GM21447 (cell line): Measurements from ENCODE around the gene DSTN.
"Not testable (repeated sequence)": the region's sequence is repeated elsewhere in the genome, so short reads cannot be mapped to it uniquely, and the experiment has no call there.

Source experiments
- ATAC-seq: cut with Tn5 transposase; IDR thresholded peaks from one replicate; pipeline ENCODE4 v1.9.1; 2021; ENCODE audit not compliant: unreplicated experiment

The DSTN gene

GRCh38 chr20:17648791-17649730 lies 79.2 kb downstream of the DSTN start:
- ATAC-seq = no peak

- ATAC-seq = no peak
Measured at GRCh38 chr20:17650301-17651128, 80.6 kb downstream of the DSTN start.

- no peak for ATAC-seq
Measured at GRCh38 chr20:17651129-17651759, 81.4 kb downstream of the DSTN start.

GRCh38 chr20:17651760-17652388 lies 82.0 kb downstream of the DSTN start:
- no peak for ATAC-seq

- ATAC-seq = no peak
Measured at GRCh38 chr20:17652411-17652810, 82.5 kb downstream of the DSTN start.

- ATAC-seq = no peak
Measured at GRCh38 chr20:17653835-17654648, 84.2 kb downstream of the DSTN start.

DNA sequence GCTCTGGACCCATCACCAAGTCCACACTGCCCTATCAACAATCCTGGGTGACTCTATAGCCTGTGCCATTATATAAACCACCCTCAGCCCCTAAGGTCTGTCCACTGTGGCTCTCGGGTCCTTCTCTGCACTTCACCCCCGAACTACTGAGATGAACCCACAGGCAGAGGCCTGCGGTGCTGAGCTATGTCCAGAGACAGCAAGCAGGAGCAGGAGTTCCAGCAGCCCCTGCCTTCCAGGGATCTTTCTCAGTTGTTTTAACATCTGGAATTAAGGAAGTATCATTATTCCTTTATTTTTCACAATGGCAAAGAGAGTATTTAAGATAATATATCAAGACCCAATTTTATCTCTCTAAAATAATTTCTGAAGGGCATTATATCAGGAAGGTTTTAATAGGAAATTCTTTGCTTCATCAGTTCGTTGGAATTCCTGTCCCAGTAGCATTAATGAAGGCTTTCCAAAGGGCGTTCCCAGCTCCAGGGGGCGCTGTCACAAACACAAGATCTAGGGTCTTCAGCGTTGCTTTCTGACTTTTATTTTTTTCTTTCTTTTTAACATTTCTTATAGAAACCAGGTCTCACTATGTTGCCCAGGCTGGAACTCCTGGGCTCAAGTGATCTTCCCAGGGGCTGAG lies 84.9 kb downstream of the DSTN start:
- ATAC-seq = no peak

GRCh38 chr20:17655286-17655651 lies 85.4 kb downstream of the DSTN start:
- ATAC-seq = no peak

GRCh38 chr20:17655865-17656479 lies 86.1 kb downstream of the DSTN start:
- no peak for ATAC-seq

DNA sequence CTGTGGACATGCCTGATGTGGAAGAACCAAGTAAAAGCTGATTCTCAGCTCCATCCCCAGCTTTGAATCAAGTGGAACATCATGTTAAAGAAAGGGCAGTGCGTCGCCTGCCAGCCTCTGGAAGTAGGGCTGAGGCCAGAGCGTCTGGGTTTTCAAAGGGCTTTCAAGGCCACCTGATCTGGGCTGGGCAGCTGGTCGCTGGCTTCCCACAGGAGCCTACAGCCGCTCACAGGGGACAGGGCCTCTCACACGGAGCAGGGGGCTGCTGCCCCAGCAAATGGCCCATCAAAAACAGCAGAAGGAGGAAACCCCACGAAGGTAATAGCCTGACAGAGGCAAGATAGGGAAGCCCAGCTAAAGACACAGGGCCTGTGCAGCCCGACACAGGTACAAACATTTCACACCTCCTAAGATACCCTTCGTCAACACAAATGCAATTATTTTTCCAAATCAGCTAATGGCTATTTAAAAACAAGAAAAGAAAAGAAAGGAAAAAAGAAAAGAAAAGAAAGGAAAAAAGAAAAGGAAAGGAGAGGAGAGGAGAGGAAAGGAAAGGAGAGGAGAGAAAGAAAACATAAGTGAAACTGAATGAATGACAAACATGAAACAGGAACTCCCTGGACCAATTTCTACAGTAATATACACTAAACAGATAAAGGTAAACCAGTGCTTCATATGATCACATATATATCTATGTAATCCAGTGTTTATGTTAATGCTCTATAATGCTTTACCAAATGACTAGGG lies 87.4 kb downstream of the DSTN start:
- ATAC-seq = no peak

GRCh38 chr20:17657898-17658647 lies 88.2 kb downstream of the DSTN start:
- no peak for ATAC-seq

- ATAC-seq = no peak
Measured at GRCh38 chr20:17658648-17658993, 88.7 kb downstream of the DSTN start.

DNA sequence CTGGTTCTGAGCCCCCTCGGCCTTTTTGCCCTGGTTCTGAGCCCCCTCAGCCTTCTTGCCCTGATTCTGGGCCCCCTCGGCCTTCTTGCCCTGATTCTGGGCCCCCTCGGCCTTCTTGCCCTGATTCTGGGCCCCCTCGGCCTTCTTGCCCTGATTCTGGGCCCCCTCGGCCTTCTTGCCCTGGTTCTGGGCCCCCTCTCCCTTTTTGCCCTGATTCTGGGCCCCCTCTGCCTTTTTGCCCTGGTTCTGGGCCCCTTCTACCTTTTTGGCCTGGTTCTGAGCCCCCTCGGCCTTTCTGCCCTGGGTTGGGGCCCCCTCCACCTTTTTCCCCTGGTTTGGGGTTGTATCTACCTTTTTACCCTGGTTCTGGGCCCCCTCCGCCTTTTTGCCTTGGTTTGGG lies 89.5 kb downstream of the DSTN start:
- ATAC-seq = not testable (repeated sequence)
